Stimulated activated memory B cell treated with anti-CD40 and anti-IgM and Interleukin-4, amounts not matched to agents 10 μg/mL and 1 μg/mL and 100 μg/mL, for 72 hours (primary cell): Measurements from ENCODE around the gene ZNF562.

Source experiments
- ATAC-seq: fragments of 150-1000 bp; cut with Tn5 transposase; 2 replicates; pipeline ENCODE4 v1.10.0; 2021
- H3K27ac Mint-ChIP-seq: one replicate; pipeline ENCODE4 v1.8.0; 2022; ENCODE audit warnings: mild to moderate bottlenecking, mixed read lengths
- H3K27me3 Mint-ChIP-seq: one replicate; pipeline ENCODE4 v1.8.0; 2022; ENCODE audit warnings: mixed read lengths
- H3K36me3 Mint-ChIP-seq: one replicate; pipeline ENCODE4 v1.8.0; 2022; ENCODE audit warnings: mixed read lengths
- H3K4me1 Mint-ChIP-seq: one replicate; pipeline ENCODE4 v1.8.0; 2022; ENCODE audit warnings: mixed read lengths
- H3K4me3 Mint-ChIP-seq: one replicate; pipeline ENCODE4 v1.8.0; 2022; ENCODE audit warnings: mild to moderate bottlenecking, moderate library complexity, mixed read lengths
- H3K9me3 Mint-ChIP-seq: one replicate; pipeline ENCODE4 v1.8.0; 2022; ENCODE audit warnings: mixed read lengths

Gene ZNF562

DNA sequence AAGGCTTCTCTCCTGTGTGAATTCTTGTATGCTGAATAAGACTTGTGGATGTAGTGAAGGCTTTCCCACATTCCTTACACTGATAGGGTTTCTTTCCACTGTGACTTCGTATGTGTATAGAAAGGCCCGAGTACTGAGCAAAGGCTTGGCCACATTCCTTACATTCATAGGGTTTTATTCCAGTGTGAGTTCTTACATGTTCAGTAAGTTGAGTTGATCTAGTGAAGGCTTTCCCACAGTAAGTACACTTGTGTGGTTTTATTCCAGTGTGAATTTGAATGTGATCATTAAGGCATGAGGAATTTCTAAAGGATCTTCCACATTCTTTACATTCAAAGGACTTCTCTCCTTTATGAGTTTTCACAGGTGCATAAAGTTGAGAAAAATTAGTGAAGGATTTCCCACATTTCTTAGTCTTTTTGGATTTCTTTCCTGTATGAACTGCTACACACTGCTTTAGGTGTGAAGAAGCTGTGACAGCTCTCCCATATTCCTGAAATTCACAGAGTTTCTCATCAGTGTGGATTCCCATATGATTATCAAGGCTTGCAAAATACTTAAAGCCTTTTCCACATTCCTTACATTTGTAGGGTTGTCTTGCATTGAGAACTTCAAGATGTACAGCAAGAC, 64.3 kb downstream of the ZNF562 start:
- Mint-ChIP-seq H3K9me3 (peaks cover 21% of the 10 kb centered on the region), H3K4me1 (no peaks in the 10 kb centered on the region), H3K27ac (no peak overlapping the region)

GRCh38 chr19:9608912-9609311, 66.0 kb downstream of the ZNF562 start:
- Mint-ChIP-seq H3K36me3 (peaks cover 70% of the 10 kb centered on the region), H3K9me3 (peaks cover 24% of the 10 kb centered on the region), H3K4me3 (no peak overlapping the region), H3K27ac (no peak overlapping the region), H3K4me1 (no peaks in the 10 kb centered on the region), H3K27me3 (no peaks in the 10 kb centered on the region)
- no peak for ATAC-seq

More for the DNA sequence above, 64.3 kb downstream of the ZNF562 start:
- Mint-ChIP-seq H3K4me3 (no peak overlapping the region), H3K36me3 (peaks cover 83% of the 10 kb centered on the region), H3K27me3 (no peaks in the 10 kb centered on the region)
- ATAC-seq, result no peak

DNA sequence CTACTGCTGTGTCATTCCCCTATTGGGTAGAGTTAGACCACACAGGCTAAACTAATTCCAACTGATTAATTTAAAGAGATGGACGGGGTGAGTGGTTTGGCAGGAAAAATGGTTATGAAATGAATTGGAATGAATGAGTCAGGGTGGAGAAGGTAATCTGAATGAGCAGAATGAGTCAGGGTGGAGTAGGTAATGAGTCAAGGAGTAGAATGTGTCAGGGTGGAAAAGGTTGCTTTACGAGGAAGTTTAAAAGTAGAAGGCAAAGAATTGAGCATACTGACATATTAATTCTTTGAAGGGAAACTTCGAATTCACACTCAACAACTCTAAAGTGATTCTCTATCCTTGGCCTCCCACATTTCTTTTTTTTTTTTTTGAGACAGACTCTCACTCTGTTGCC, 77.9 kb downstream of the ZNF562 start:
- peaks cover 21% of the 10 kb centered on the region for H3K27me3 Mint-ChIP-seq
- H3K4me1 Mint-ChIP-seq, result no peaks in the 10 kb centered on the region
- H3K36me3 Mint-ChIP-seq, result peaks cover 16% of the 10 kb centered on the region
- no peak for ATAC-seq
- H3K4me3 Mint-ChIP-seq, result no peak overlapping the region
- no peak overlapping the region for H3K27ac Mint-ChIP-seq
- H3K9me3 Mint-ChIP-seq, result peaks cover 11% of the 10 kb centered on the region
